BLaER1 (cell line): ENCODE data around the gene KCTD10.

Source experiments
- H3K27ac ChIP-seq: shearing (Covaris generic); formaldehyde crosslinking; 2 replicates; pipeline ENCODE4 v1.8.1; 2022
- H3K27me3 ChIP-seq: shearing (Covaris generic); formaldehyde crosslinking; 2 replicates; pipeline ENCODE4 v1.8.1; 2022
- H3K36me3 ChIP-seq: shearing (Covaris generic); formaldehyde crosslinking; 2 replicates; pipeline ENCODE4 v1.8.1; 2022
- H3K4me1 ChIP-seq: shearing (Covaris generic); formaldehyde crosslinking; 2 replicates; pipeline ENCODE4 v1.8.1; 2022
- H3K4me2 ChIP-seq: shearing (Covaris generic); formaldehyde crosslinking; 2 replicates; pipeline ENCODE4 v1.8.1; 2022
- H3K4me3 ChIP-seq: shearing (Covaris generic); formaldehyde crosslinking; 2 replicates; pipeline ENCODE4 v1.8.1; 2022
- H3K9ac ChIP-seq: shearing (Covaris generic); formaldehyde crosslinking; 2 replicates; pipeline ENCODE4 v1.8.1; 2022
- H3K9me3 ChIP-seq: shearing (Covaris generic); formaldehyde crosslinking; 2 replicates; pipeline ENCODE4 v1.8.1; 2022
- H4K20me1 ChIP-seq: shearing (Covaris generic); formaldehyde crosslinking; 2 replicates; pipeline ENCODE4 v1.8.1; 2022
- Cebpa-rat ChIP-seq: shearing (Covaris generic); IDR thresholded peaks from 2 replicates; pipeline ENCODE4 v1.8.1; 2022

Gene KCTD10

GRCh38 chr12:109513977-109514376 is 36.9 kb upstream of the KCTD10 start:
- Histone ChIP-seq H4K20me1 (no peaks in the 10 kb centered on the region), H3K27ac (no peak overlapping the region), H3K36me3 (peaks cover 89% of the 10 kb centered on the region), H3K9me3 (no peaks in the 10 kb centered on the region), H3K4me2 (no peak overlapping the region), H3K27me3 (no peaks in the 10 kb centered on the region), H3K9ac (0 out of 2 replicates have a peak overlapping the region, but pooled peaks have one; percentile 15), H3K4me1 (peaks cover 2% of the 10 kb centered on the region; the same call in 1 of the 2 replicates), H3K4me3 (no peak overlapping the region)
- TF ChIP-seq Cebpa-rat: no peak

- H3K36me3 ChIP-seq: peaks cover 92% of the 10 kb centered on the region
These were observed 36.0 kb upstream of the KCTD10 start for GRCh38 chr12:109513051-109513450.

GRCh38 chr12:109512608-109513007 is 35.5 kb upstream of the KCTD10 start:
- Histone ChIP-seq H4K20me1 (no peaks in the 10 kb centered on the region), H3K9me3 (no peaks in the 10 kb centered on the region), H3K27me3 (no peaks in the 10 kb centered on the region), H3K4me1 (no peaks in the 10 kb centered on the region), H3K36me3 (peaks cover 92% of the 10 kb centered on the region), H3K4me3 (no peak overlapping the region), H3K9ac (no peak overlapping the region), H3K4me2 (no peak overlapping the region), H3K27ac (no peak overlapping the region)
- TF ChIP-seq Cebpa-rat: no peak

More at GRCh38 chr12:109513051-109513450, 36.0 kb upstream of the KCTD10 start:
- no peaks in the 10 kb centered on the region for H3K4me1 ChIP-seq
- H3K9ac ChIP-seq: no peak overlapping the region
- no peaks in the 10 kb centered on the region for H3K27me3 ChIP-seq
- no peaks in the 10 kb centered on the region for H4K20me1 ChIP-seq
- H3K4me3 ChIP-seq: no peak overlapping the region
- no peaks in the 10 kb centered on the region for H3K9me3 ChIP-seq
- TF ChIP-seq Cebpa-rat: no peak
- H3K4me2 ChIP-seq: no peak overlapping the region
- no peak overlapping the region for H3K27ac ChIP-seq

DNA sequence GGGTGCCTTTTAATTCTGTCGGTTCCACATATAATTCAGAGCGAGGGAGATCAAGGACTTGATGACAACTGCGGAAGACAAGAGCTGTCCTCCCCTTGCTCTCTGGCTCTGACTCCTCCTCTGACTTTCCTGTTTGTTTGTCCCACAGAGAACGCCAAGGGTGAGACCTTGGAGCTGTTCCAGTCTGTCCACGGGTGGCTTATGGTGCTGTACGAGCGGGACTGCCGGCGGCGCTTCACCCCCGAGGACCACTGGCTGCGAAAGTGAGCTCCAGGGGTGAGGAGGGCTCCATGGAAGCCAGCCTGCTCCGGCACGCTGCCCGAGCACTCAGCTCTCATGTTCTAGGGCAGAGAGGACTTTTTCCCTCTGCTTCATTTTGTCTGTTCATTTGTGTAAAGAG is 33.1 kb upstream of the KCTD10 start:
- Histone ChIP-seq H3K27me3 (no peaks in the 10 kb centered on the region), H3K4me2 (no peak overlapping the region), H3K27ac (no peak overlapping the region), H3K9ac (no peak overlapping the region), H3K4me3 (no peak overlapping the region), H3K9me3 (no peaks in the 10 kb centered on the region), H3K4me1 (no peaks in the 10 kb centered on the region), H3K36me3 (peaks cover 98% of the 10 kb centered on the region), H4K20me1 (no peaks in the 10 kb centered on the region)
- TF ChIP-seq Cebpa-rat: no peak

DNA sequence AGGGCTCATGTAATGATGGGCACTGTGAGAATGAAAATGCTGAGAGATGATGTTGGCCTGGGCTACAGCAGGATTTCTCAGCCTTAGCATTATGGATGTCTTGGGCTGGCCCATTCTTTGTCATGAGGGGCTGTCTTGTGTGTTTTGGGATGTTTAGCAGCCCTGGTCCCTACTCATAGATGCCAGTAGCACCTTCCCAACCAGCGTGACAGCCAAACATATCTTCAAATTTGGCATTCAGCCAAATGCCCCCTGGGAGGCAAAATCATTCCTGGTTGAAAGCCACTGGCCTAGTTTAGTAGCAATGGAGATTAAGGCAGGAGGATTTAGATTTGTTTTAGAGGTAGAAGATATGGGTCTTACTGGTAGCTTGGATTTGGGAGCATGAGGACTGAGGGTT is 27.0 kb upstream of the KCTD10 start:
- Histone ChIP-seq H3K36me3 (peaks cover 96% of the 10 kb centered on the region), H3K9me3 (no peaks in the 10 kb centered on the region), H3K4me1 (no peaks in the 10 kb centered on the region), H3K4me2 (no peak overlapping the region), H3K9ac (no peak overlapping the region), H3K27ac (no peak overlapping the region), H4K20me1 (no peaks in the 10 kb centered on the region), H3K4me3 (no peak overlapping the region), H3K27me3 (no peaks in the 10 kb centered on the region)
- no peak for TF ChIP-seq Cebpa-rat

- Histone ChIP-seq H3K4me3 (no peak overlapping the region), H3K9ac (no peak overlapping the region), H3K36me3 (peaks cover 97% of the 10 kb centered on the region), H3K27me3 (no peaks in the 10 kb centered on the region), H3K4me2 (no peak overlapping the region), H3K27ac (no peak overlapping the region), H3K9me3 (no peaks in the 10 kb centered on the region), H3K4me1 (no peaks in the 10 kb centered on the region), H4K20me1 (no peaks in the 10 kb centered on the region)
- TF ChIP-seq Cebpa-rat: no peak
These were observed 26.5 kb upstream of the KCTD10 start for GRCh38 chr12:109503611-109504010.

DNA sequence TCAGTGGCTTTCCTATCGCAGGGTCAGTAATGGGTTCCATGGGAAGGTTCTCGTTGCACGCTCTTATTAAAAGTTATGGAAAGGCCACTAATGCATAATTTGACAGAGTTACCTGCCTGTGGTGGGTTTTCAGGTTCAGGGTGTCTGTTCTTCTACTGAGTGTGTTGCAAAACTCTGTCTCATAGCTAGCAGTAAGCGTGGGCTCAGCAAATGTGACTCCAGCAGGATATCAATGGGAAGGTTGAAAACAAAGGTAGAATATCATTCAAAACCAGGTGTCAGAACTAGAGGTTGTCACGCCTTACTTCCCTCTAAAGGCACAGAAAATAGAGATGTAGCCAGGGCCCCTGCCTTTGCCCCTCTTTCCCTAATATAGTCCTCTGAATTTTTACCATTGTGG is 25.2 kb upstream of the KCTD10 start:
- TF ChIP-seq Cebpa-rat: no peak
- H4K20me1 ChIP-seq: no peaks in the 10 kb centered on the region

GRCh38 chr12:109501299-109501698 is 24.2 kb upstream of the KCTD10 start:
- H4K20me1 ChIP-seq: no peaks in the 10 kb centered on the region
- no peaks in the 10 kb centered on the region for H3K4me1 ChIP-seq
- no peaks in the 10 kb centered on the region for H3K27me3 ChIP-seq
- no peak for TF ChIP-seq Cebpa-rat
- H3K9ac ChIP-seq: no peak overlapping the region
- H3K36me3 ChIP-seq: peaks cover 88% of the 10 kb centered on the region
- no peak overlapping the region for H3K4me3 ChIP-seq
- no peaks in the 10 kb centered on the region for H3K9me3 ChIP-seq
- no peak overlapping the region for H3K27ac ChIP-seq
- H3K4me2 ChIP-seq: no peak overlapping the region

More for the DNA sequence above, 25.2 kb upstream of the KCTD10 start:
- H3K27me3 ChIP-seq: no peaks in the 10 kb centered on the region
- H3K9ac ChIP-seq: no peak overlapping the region
- H3K4me2 ChIP-seq: no peak overlapping the region
- H3K4me1 ChIP-seq: no peaks in the 10 kb centered on the region
- H3K9me3 ChIP-seq: no peaks in the 10 kb centered on the region
- H3K4me3 ChIP-seq: no peak overlapping the region
- peaks cover 97% of the 10 kb centered on the region for H3K36me3 ChIP-seq
- no peak overlapping the region for H3K27ac ChIP-seq

DNA sequence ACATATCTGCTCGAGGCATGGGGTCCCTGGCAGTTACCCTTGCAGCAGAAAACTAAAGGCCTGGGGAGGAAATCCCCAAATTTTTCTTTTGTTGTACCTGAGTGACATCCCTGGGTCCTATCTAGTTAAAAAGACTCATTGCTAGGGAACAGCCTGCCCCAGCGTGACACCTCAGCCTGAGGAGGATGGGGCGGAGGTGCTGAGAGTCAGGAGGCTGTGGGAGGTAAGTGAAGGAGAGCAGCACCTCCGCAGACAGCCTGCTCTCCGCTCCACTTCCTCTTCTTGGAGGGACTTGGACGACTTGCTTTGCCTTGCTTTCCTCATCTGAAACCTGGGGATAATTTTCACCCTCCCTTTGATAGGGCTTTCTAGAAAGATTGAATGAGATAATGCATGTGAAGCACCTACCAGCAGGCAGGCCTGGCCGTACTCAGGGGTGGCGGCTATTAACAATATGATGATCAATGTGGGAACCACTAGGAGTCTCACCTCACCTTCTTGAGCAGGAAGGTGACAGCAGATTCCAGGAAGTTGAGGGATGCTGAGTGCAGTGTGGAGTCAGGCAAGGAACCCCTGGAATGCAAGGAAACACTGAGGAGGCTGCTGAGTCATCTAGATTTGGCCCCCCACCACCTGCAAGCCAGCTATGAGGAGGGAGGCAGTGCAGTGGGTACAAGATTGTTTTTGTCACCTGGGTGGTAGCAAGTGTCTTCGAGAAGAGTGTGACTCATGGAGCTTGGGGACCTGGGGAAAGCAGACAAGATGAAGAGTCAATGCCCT is 23.5 kb upstream of the KCTD10 start:
- Histone ChIP-seq H3K36me3 (peaks cover 87% of the 10 kb centered on the region), H3K4me3 (no peak overlapping the region), H3K4me1 (no peaks in the 10 kb centered on the region), H3K4me2 (no peak overlapping the region), H3K9me3 (no peaks in the 10 kb centered on the region), H3K27ac (no peak overlapping the region), H3K9ac (0 out of 2 replicates have a peak overlapping the region, but pooled peaks have one; percentile 17), H3K27me3 (no peaks in the 10 kb centered on the region), H4K20me1 (no peaks in the 10 kb centered on the region)
- TF ChIP-seq Cebpa-rat: no peak

DNA sequence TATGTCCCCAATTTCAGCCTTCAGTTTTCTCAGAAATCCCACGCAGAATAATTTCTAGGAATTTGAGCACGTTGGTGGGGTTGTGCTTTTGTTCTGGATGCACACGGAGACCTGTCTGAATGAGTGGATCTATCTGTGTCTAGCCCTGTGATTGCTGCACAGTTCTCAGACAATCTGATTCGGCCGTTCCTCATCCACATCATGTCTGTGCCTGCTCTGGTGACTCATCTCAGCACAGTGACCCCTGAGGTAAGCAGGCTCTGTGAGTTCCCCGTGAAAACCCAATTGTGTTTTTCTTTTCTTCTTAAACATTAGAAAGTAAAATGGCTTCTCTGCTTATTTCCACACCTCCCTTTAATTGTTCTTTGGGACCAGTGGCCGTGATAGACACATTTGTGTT is 20.6 kb upstream of the KCTD10 start:
- no peak overlapping the region for H3K4me2 ChIP-seq
- H3K36me3 ChIP-seq: peaks cover 87% of the 10 kb centered on the region
- no peak overlapping the region for H3K27ac ChIP-seq
- no peak overlapping the region for H3K9ac ChIP-seq
- H3K4me3 ChIP-seq: no peak overlapping the region
- no peaks in the 10 kb centered on the region for H4K20me1 ChIP-seq
- no peaks in the 10 kb centered on the region for H3K9me3 ChIP-seq
- no peak for TF ChIP-seq Cebpa-rat
- no peaks in the 10 kb centered on the region for H3K4me1 ChIP-seq
- no peaks in the 10 kb centered on the region for H3K27me3 ChIP-seq

- Histone ChIP-seq H3K4me3 (no peak overlapping the region), H3K27me3 (no peaks in the 10 kb centered on the region), H3K4me2 (no peak overlapping the region), H3K4me1 (no peaks in the 10 kb centered on the region), H4K20me1 (no peaks in the 10 kb centered on the region), H3K9ac (no peak overlapping the region), H3K9me3 (no peaks in the 10 kb centered on the region), H3K27ac (no peak overlapping the region), H3K36me3 (peaks cover 86% of the 10 kb centered on the region)
- TF ChIP-seq Cebpa-rat: no peak
These were observed 19.2 kb upstream of the KCTD10 start for GRCh38 chr12:109496306-109496705.
